Measurements from ENCODE around the gene CARM1.
"Not testable (repeated sequence)": the region's sequence is repeated elsewhere in the genome, so short reads cannot be mapped to it uniquely, and the experiment has no call there.

Gene CARM1

DNA sequence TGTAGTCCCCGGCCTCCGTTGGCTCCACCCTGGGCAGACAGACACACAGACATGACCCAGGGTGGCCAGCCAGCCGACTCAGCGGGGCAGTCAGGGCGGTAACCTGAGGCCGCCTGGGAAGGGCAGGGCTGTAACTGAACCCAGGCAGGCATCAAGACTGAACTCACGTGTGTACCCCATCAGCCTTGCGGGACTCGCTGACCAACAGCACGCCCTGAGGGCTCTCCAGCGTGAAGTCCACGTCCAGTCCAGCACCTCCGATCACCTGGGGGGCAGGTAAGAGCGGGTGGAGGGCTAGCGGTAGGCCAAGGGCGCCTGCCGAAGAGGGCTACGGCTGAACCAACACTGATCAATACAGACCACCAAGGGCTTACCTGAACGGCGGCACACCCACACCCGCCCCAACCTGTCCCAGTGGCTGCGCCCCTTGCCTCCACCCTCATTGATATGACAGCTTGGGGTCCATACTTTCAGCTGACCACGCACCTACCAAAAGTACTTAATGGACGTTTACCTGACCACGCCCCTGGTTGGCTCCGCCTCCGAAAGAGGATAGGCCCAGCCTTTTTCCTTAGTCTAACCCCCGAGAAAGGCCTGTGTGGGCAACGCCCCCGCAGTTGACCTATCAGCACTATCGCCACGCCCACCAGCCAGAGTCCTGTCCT, 36.1 kb upstream of the CARM1 start:
- Histone ChIP-seq H3K9me3 (ENCODE audit: control insufficient read depth, low read length) (no peaks in the 10 kb centered on the region), H3K4me3 (ENCODE audit: low read length) (peak overlapping the region; percentile 86), H3K4me1 (ENCODE audit: control insufficient read depth, insufficient read depth, low read length) (peaks cover 15% of the 10 kb centered on the region), H3K9ac (ENCODE audit: low read length) (peak overlapping the region; percentile 51), H3K27me3 (replicated peaks; ENCODE audit: control insufficient read depth, insufficient read depth, low read length) (no peaks in the 10 kb centered on the region), H3K36me3 (ENCODE audit: control insufficient read depth, insufficient read depth, low read length, severe bottlenecking) (peaks cover 30% of the 10 kb centered on the region)
- DNase-seq (ENCODE audit: low read depth), result no peak

DNA sequence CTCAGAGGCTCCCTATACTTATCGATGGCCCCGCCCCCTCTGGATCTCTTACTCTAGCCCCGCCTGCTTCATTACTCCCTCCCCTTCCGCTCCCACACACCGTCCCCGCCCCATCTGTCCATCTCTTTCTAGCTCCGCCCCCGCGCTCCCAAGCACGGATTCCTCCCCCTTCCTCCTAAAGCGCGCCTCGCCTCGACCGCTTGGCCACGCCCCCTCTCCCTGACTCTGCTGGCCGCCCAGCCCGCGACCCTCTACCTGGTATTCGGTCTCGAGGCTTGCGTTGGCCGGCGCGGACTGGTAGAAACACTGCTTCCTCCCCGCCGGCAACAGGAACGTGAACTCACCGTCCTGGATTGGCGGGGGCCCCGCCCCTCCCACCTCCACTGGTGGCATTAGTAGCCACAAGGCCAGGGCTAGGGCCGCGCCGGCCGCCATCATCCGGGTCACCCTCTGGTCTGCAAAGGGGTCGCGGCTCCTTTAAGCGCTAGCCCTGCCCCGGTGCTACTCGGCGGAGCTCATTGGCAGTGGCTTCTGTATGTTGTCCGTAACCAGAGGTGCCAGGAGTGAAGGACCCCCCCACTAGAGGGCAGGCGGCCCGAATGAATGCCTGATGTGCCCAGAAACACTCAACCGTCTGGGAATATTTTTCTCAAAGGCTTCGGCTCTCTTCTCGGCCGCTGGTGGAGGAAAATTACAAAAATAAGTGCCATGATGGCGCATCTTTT, 35.4 kb upstream of the CARM1 start, which contains the start of gene TMED1:
Gene TMED1 (minus strand): TSS at position 459 of the 725 bp plus-strand sequence. CDS start 21 bp downstream, at position 438.
- H3K27me3 ChIP-seq (replicated peaks; ENCODE audit: control insufficient read depth, insufficient read depth, low read length), result no peaks in the 10 kb centered on the region
- H3K36me3 ChIP-seq (ENCODE audit: control insufficient read depth, insufficient read depth, low read length, severe bottlenecking), result peaks cover 25% of the 10 kb centered on the region
- peak within 1 kb of the TSS; percentile 86 for H3K4me3 ChIP-seq (ENCODE audit: low read length)
- H3K4me1 ChIP-seq (ENCODE audit: control insufficient read depth, insufficient read depth, low read length), result peaks cover 15% of the 10 kb centered on the region
- DNase-seq (ENCODE audit: low read depth), result peak; percentile 100
- peak within 1 kb of the TSS; percentile 99 for H3K9ac ChIP-seq (ENCODE audit: low read length)
- no peaks in the 10 kb centered on the region for H3K9me3 ChIP-seq (ENCODE audit: control insufficient read depth, low read length)

DNA sequence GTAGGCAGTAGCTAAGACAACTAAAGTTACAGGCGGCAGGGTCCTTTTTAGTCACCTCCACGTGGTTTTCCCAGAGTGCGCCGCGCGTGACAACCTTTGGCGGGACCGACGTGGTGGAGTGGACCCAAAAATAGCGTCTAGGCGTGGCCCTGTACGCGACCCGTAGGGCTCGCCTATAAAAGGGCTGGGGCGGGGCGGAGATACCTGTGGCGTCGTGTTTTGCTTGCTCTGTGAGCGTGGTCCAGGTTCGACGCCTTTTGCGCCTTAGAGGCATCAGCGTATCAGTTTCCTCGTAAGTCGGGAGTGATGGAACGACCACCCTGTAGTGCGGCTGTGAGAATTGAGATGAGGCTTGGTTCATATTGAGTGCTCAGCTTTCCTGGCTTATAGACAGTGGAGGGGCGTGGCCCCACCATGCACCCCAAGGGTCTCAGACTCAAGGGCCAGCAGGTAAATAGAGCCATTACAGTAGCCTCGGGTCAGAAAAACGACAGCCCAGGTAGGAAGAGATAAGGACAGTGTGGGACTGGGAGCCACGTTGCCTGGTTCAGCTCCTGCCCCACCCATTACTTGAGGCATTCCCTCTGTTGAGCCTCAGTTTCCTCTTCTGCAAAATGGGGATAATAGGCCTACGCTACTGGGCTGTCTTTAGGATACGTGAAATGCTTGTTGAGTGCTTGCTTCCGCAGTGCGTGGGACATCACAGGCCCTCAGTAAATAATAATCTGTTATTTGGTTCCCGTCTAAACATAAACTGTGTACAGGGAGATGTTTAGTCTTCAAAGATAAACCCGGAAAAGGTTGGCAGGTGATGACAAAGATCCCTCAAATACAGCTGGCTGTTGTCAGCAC, 34.6 kb upstream of the CARM1 start:
- Histone ChIP-seq H3K4me1 (ENCODE audit: control insufficient read depth, insufficient read depth, low read length) (peaks cover 15% of the 10 kb centered on the region), H3K9me3 (ENCODE audit: control insufficient read depth, low read length) (no peaks in the 10 kb centered on the region), H3K27me3 (replicated peaks; ENCODE audit: control insufficient read depth, insufficient read depth, low read length) (no peaks in the 10 kb centered on the region), H3K36me3 (ENCODE audit: control insufficient read depth, insufficient read depth, low read length, severe bottlenecking) (peaks cover 24% of the 10 kb centered on the region), H3K9ac (ENCODE audit: low read length) (peak overlapping the region; percentile 99), H3K4me3 (ENCODE audit: low read length) (peak overlapping the region; percentile 86)
- DNase-seq (ENCODE audit: low read depth), result no peak

DNA sequence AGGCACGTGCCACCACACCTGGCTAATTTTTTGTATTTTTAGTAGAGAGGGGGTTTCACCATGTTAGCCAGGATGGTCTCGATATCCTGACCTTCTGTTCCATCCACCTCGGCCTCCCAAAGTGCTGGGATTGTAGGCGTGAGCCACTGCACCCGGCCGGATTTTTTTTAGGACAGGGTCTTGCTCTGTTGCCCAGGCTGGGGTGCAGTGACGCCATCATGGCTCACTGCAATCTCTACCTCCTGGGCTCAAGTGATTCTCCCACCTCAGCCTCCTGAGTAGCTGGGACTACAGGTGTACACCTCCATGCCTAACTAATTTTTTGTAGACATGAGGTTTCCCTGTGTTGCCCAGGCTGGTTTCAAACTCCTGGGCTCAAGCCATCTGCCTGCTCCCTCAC, 33.7 kb upstream of the CARM1 start:
- not testable (repeated sequence) for H3K9ac ChIP-seq (ENCODE audit: low read length); H3K9me3 ChIP-seq (ENCODE audit: control insufficient read depth, low read length); DNase-seq (ENCODE audit: low read depth); H3K27me3 ChIP-seq (replicated peaks; ENCODE audit: control insufficient read depth, insufficient read depth, low read length); H3K4me3 ChIP-seq (ENCODE audit: low read length)
- peaks cover 15% of the 10 kb centered on the region for H3K4me1 ChIP-seq (ENCODE audit: control insufficient read depth, insufficient read depth, low read length)
- H3K36me3 ChIP-seq (ENCODE audit: control insufficient read depth, insufficient read depth, low read length, severe bottlenecking), result peaks cover 15% of the 10 kb centered on the region

- DNase-seq (ENCODE audit: low read depth), result no peak
- Histone ChIP-seq H3K9me3 (ENCODE audit: control insufficient read depth, low read length) (no peaks in the 10 kb centered on the region), H3K36me3 (ENCODE audit: control insufficient read depth, insufficient read depth, low read length, severe bottlenecking) (peaks cover 8% of the 10 kb centered on the region), H3K9ac (ENCODE audit: low read length) (no peak overlapping the region), H3K4me1 (ENCODE audit: control insufficient read depth, insufficient read depth, low read length) (peaks cover 15% of the 10 kb centered on the region), H3K27me3 (replicated peaks; ENCODE audit: control insufficient read depth, insufficient read depth, low read length) (no peaks in the 10 kb centered on the region), H3K4me3 (ENCODE audit: low read length) (no peak overlapping the region)
These were observed 33.0 kb upstream of the CARM1 start for GRCh38 chr19:10838377-10838776.

DNA sequence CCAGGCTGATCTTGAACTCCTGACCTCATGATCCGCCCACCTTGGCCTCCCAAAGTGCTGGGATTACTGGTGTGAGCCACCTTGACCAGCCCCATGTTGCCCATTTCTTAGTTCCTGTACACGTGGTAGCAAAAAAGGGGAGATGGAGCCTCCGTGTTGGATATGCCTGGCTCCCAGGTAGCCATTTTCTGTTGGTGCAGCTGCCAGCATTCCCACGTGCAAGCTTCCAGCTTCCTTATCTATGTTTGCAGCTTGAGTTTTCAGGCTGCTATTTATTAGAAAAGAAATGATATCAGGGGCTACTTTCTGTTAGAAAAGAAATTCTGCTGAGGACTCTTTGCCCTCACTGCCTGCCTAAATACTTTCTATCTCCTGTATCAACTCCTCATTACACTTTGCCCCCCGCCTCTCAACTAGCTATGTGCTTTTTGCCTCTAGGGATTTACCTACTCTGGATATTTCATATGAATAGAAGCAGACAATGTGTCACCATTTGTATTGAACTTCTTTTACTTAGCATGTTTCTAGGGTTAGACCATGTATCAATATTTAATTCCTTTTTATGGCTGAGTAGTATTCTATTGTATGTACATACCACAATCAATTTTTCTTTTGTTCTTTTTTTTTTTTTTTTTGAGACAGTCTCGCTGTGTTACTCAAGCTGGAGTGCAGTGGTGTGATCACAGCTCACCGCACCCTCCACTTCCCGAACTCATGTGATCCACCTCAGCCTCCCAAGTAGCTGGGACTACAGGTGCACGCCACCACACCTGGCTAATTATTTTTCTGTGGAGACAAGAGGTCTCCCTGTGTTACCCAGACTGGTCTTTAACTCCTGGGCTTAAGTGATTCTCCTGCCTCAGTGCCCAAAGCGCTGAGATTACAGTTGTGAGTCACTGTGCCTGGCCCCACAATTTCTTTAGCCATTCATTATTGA, 32.0 kb upstream of the CARM1 start:
- no peaks in the 10 kb centered on the region for H3K27me3 ChIP-seq (replicated peaks; ENCODE audit: control insufficient read depth, insufficient read depth, low read length)
- H3K4me3 ChIP-seq (ENCODE audit: low read length), result no peak overlapping the region
- H3K4me1 ChIP-seq (ENCODE audit: control insufficient read depth, insufficient read depth, low read length), result peaks cover 15% of the 10 kb centered on the region
- no peak overlapping the region for H3K9ac ChIP-seq (ENCODE audit: low read length)
- H3K9me3 ChIP-seq (ENCODE audit: control insufficient read depth, low read length), result no peaks in the 10 kb centered on the region
- no peaks in the 10 kb centered on the region for H3K36me3 ChIP-seq (ENCODE audit: control insufficient read depth, insufficient read depth, low read length, severe bottlenecking)
- DNase-seq (ENCODE audit: low read depth), result no peak

- Histone ChIP-seq H3K4me1 (ENCODE audit: control insufficient read depth, insufficient read depth, low read length) (no peaks in the 10 kb centered on the region), H3K4me3 (ENCODE audit: low read length) (no peak overlapping the region), H3K9me3 (ENCODE audit: control insufficient read depth, low read length) (peaks cover 7% of the 10 kb centered on the region), H3K9ac (ENCODE audit: low read length) (no peak overlapping the region), H3K36me3 (ENCODE audit: control insufficient read depth, insufficient read depth, low read length, severe bottlenecking) (no peaks in the 10 kb centered on the region), H3K27me3 (replicated peaks; ENCODE audit: control insufficient read depth, insufficient read depth, low read length) (no peaks in the 10 kb centered on the region)
- no peak for DNase-seq (ENCODE audit: low read depth)
These were observed 28.6 kb upstream of the CARM1 start for GRCh38 chr19:10842788-10843187.

DNA sequence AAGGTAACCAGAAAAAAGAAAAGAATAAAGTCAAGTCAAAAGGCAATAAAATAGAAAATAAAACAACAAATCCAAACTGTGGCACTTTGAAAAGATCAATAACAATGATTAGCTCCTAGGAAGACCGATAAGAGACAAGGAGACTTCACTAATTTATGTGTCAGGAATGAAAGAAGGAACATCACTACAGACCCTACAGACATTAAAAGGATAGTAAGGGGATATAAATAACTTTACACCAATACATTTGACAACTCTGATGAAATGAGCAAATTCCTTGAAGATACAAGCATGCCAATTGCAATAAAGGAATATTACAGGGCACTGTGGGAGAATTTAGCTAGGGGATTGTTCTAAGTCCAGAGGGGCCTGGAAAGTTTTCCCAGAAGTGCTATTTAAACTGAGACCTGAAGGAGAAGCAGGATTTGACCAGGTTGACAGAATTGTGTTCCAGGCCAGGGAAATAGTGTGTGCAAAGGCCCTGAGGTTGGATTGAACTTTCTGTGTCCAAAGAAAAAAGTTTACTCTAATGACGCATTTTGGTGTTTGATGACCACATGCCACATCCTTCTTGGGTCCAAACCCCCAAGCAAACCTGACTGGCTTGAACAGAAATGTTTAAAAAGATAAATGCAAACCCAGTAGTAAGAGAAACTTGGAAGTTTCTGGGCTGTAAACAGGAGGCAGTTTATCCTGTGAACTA, 24.7 kb upstream of the CARM1 start:
- DNase-seq (ENCODE audit: low read depth), result no peak
- Histone ChIP-seq H3K27me3 (replicated peaks; ENCODE audit: control insufficient read depth, insufficient read depth, low read length) (no peaks in the 10 kb centered on the region), H3K4me1 (ENCODE audit: control insufficient read depth, insufficient read depth, low read length) (peaks cover 4% of the 10 kb centered on the region), H3K9ac (ENCODE audit: low read length) (no peak overlapping the region), H3K9me3 (ENCODE audit: control insufficient read depth, low read length) (peaks cover 7% of the 10 kb centered on the region), H3K36me3 (ENCODE audit: control insufficient read depth, insufficient read depth, low read length, severe bottlenecking) (no peaks in the 10 kb centered on the region), H3K4me3 (ENCODE audit: low read length) (no peak overlapping the region)

- Histone ChIP-seq H3K9ac (ENCODE audit: low read length) (no peak within 1 kb of the TSS), H3K27me3 (replicated peaks; ENCODE audit: control insufficient read depth, insufficient read depth, low read length) (no peaks in the 10 kb centered on the region), H3K4me1 (ENCODE audit: control insufficient read depth, insufficient read depth, low read length) (peaks cover 4% of the 10 kb centered on the region), H3K4me3 (ENCODE audit: low read length) (no peak within 1 kb of the TSS), H3K9me3 (ENCODE audit: control insufficient read depth, low read length) (peaks cover 7% of the 10 kb centered on the region), H3K36me3 (ENCODE audit: control insufficient read depth, insufficient read depth, low read length, severe bottlenecking) (no peaks in the 10 kb centered on the region)
- peak; percentile 22 for DNase-seq (ENCODE audit: low read depth)
These were observed 23.0 kb upstream of the CARM1 start, which contains the start of gene C19orf38 for GRCh38 chr19:10848230-10848856. TSS of gene C19orf38 (plus strand) at chr19:10848415. CDS start at chr19:10848509, 94 bp downstream.

GRCh38 chr19:10850631-10851030, 20.7 kb upstream of the CARM1 start:
- no peak for DNase-seq (ENCODE audit: low read depth)
- Histone ChIP-seq H3K4me3 (ENCODE audit: low read length) (no peak overlapping the region), H3K9ac (ENCODE audit: low read length) (no peak overlapping the region), H3K9me3 (ENCODE audit: control insufficient read depth, low read length) (peaks cover 7% of the 10 kb centered on the region), H3K4me1 (ENCODE audit: control insufficient read depth, insufficient read depth, low read length) (peaks cover 4% of the 10 kb centered on the region), H3K27me3 (replicated peaks; ENCODE audit: control insufficient read depth, insufficient read depth, low read length) (no peaks in the 10 kb centered on the region), H3K36me3 (ENCODE audit: control insufficient read depth, insufficient read depth, low read length, severe bottlenecking) (no peaks in the 10 kb centered on the region)

Measured in adipocyte (in vitro differentiated cells).